ENCODE measurements around the gene MAP3K7CL. TPM values are rescaled to one million over a fixed set of nuclear protein-coding genes. Genes with fewer than 3 reads are reported as not detected.

Gene MAP3K7CL
- polyA plus RNA-seq, 1 donor (not counting 4 experiments of a cell fraction or from before 2014, with no cell fraction given): 17.3 TPM

GRCh38 chr21:29196670-29197191 is 66.3 kb downstream of the MAP3K7CL start:
- DNase-seq (ENCODE audit: low read depth, low spot score): no peak
- TF ChIP-seq, protein P1, sequence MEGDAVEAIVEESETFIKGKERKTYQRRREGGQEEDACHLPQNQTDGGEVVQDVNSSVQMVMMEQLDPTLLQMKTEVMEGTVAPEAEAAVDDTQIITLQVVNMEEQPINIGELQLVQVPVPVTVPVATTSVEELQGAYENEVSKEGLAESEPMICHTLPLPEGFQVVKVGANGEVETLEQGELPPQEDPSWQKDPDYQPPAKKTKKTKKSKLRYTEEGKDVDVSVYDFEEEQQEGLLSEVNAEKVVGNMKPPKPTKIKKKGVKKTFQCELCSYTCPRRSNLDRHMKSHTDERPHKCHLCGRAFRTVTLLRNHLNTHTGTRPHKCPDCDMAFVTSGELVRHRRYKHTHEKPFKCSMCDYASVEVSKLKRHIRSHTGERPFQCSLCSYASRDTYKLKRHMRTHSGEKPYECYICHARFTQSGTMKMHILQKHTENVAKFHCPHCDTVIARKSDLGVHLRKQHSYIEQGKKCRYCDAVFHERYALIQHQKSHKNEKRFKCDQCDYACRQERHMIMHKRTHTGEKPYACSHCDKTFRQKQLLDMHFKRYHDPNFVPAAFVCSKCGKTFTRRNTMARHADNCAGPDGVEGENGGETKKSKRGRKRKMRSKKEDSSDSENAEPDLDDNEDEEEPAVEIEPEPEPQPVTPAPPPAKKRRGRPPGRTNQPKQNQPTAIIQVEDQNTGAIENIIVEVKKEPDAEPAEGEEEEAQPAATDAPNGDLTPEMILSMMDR (optimal IDR thresholded peaks at IDR 0.05 in 1 of 3, IDR thresholded peaks at IDR 0.05 in 1 of 3, conservative IDR thresholded peaks at IDR 0.05 in 1 of 3; ENCODE audit: extremely low read depth in 1 of 3, insufficient read depth in 2 of 3, low read length in 3 of 3): no peak
- TF ChIP-seq EZH2 (IDR thresholded peaks at IDR 0.05; ENCODE audit: low read length): no peak
- dilution Hi-C loops (cut with MboI; ENCODE audit: extremely low pct_ligation_motif_present, low sequenced_read_pairs): no loop called here
- Histone ChIP-seq H3K9ac (ENCODE audit: control insufficient read depth, extremely low read depth, insufficient read depth, low read length) (peak overlapping the region; percentile 55), H3K36me3 (ENCODE audit: control insufficient read depth in 2 of 2, extremely low read depth in 1 of 2, insufficient read depth in 2 of 2, low read length in 2 of 2) (no peaks in the 10 kb centered on the region), H3K9me1 (ENCODE audit: control insufficient read depth, extremely low read depth, insufficient read depth, low read length) (no peaks in the 10 kb centered on the region), H2AFZ (ENCODE audit: control insufficient read depth, low read length) (no peak overlapping the region), H3K4me3 (ENCODE audit: control insufficient read depth in 2 of 3, extremely low read depth in 1 of 3, insufficient read depth in 2 of 3, low read depth in 1 of 3, low read length in 3 of 3) (no peak overlapping the region), H3K27ac (ENCODE audit: control insufficient read depth, insufficient read depth, low read length) (peak overlapping the region; percentile 79), H3K4me1 (ENCODE audit: control insufficient read depth, extremely low read depth, insufficient read depth, low read length) (peaks cover 12% of the 10 kb centered on the region), H3K27me3 (ENCODE audit: control insufficient read depth, extremely low read depth, insufficient read depth, low read length) (no peaks in the 10 kb centered on the region), H3K9me3 (ENCODE audit: control insufficient read depth, low read depth, low read length) (peaks cover 5% of the 10 kb centered on the region), H3K79me2 (ENCODE audit: control insufficient read depth, insufficient read depth, low read length) (no peaks in the 10 kb centered on the region), H3K4me2 (ENCODE audit: control insufficient read depth, extremely low read depth, insufficient read depth, low read depth, low read length) (peak overlapping the region; percentile 75), H4K20me1 (ENCODE audit: control insufficient read depth, extremely low read depth, insufficient read depth, low read length) (no peaks in the 10 kb centered on the region)
- FAIRE-seq: no peak

GRCh38 chr21:29201186-29201585 is 70.7 kb downstream of the MAP3K7CL start:
- no peaks in the 10 kb centered on the region for H4K20me1 ChIP-seq (ENCODE audit: control insufficient read depth, extremely low read depth, insufficient read depth, low read length)
- no peak overlapping the region for H3K9ac ChIP-seq (ENCODE audit: control insufficient read depth, extremely low read depth, insufficient read depth, low read length)
- H3K4me1 ChIP-seq (ENCODE audit: control insufficient read depth, extremely low read depth, insufficient read depth, low read length): peaks cover 6% of the 10 kb centered on the region
- H3K9me3 ChIP-seq (ENCODE audit: control insufficient read depth, low read depth, low read length): peaks cover 5% of the 10 kb centered on the region
- TF ChIP-seq, protein P1 (optimal IDR thresholded peaks at IDR 0.05 in 1 of 3, IDR thresholded peaks at IDR 0.05 in 1 of 3, conservative IDR thresholded peaks at IDR 0.05 in 1 of 3; ENCODE audit: extremely low read depth in 1 of 3, insufficient read depth in 2 of 3, low read length in 3 of 3): no peak
- TF ChIP-seq EZH2 (IDR thresholded peaks at IDR 0.05; ENCODE audit: low read length): no peak
- FAIRE-seq: no peak
- H2AFZ ChIP-seq (ENCODE audit: control insufficient read depth, low read length): no peak overlapping the region
- no peaks in the 10 kb centered on the region for H3K79me2 ChIP-seq (ENCODE audit: control insufficient read depth, insufficient read depth, low read length)
- H3K27ac ChIP-seq (ENCODE audit: control insufficient read depth, insufficient read depth, low read length): no peak overlapping the region
- H3K4me3 ChIP-seq (ENCODE audit: control insufficient read depth in 2 of 3, extremely low read depth in 1 of 3, insufficient read depth in 2 of 3, low read depth in 1 of 3, low read length in 3 of 3): no peak overlapping the region
- H3K9me1 ChIP-seq (ENCODE audit: control insufficient read depth, extremely low read depth, insufficient read depth, low read length): no peaks in the 10 kb centered on the region
- no peak overlapping the region for H3K4me2 ChIP-seq (ENCODE audit: control insufficient read depth, extremely low read depth, insufficient read depth, low read depth, low read length)
- H3K27me3 ChIP-seq (ENCODE audit: control insufficient read depth, extremely low read depth, insufficient read depth, low read length): no peaks in the 10 kb centered on the region
- dilution Hi-C loops (cut with MboI; ENCODE audit: extremely low pct_ligation_motif_present, low sequenced_read_pairs): no loop called here
- no peak for DNase-seq (ENCODE audit: low read depth, low spot score)
- H3K36me3 ChIP-seq (ENCODE audit: control insufficient read depth in 2 of 2, extremely low read depth in 1 of 2, insufficient read depth in 2 of 2, low read length in 2 of 2): no peaks in the 10 kb centered on the region

All from keratinocyte (primary cell).